ENCODE measurements around the gene LRRC14B.
"Not testable (repeated sequence)": the region's sequence is repeated elsewhere in the genome, so short reads cannot be mapped to it uniquely, and the experiment has no call there.

LRRC14B gene

GRCh38 chr5:243683-244367 lies 52.5 kb downstream of the LRRC14B start:
- DNase-seq = not testable (repeated sequence)

- DNase-seq = not testable (repeated sequence)
These were observed 54.4 kb downstream of the LRRC14B start for GRCh38 chr5:245717-246116.
